ENCODE data around the gene MCMBP. TPM values are rescaled to one million over a fixed set of nuclear protein-coding genes. Genes with fewer than 3 reads are reported as not detected.
"Not testable (repeated sequence)": the region's sequence is repeated elsewhere in the genome, so short reads cannot be mapped to it uniquely, and the experiment has no call there.

Gene MCMBP
- total RNA-seq, 2 experiments from 2014 or later = 53.8 to 77.5 TPM

DNA sequence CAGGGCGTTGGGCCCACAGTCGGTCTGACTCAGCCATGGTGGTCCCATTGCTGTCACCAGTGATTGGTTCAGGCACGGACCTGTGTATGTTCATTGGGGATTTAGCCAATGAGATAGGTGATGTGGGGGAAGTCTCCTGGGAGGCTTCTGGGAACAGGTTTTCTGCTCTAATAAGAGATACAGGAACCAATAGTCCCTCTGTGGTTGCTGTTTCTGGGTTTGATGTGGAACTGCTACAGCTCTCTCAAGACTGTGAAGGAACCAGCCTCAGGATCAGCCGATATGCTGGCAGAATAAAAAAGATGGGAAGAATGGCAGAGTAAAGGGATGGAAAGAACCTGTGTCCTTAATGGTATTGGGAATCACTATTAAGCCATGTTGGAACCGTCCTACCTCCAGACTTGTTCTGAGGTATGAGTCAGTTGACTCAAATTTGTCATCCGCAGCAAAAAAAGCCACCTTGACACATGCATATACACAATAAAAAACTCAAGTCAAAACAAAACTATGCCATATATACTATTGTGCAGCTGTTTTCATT is 70.6 kb downstream of the MCMBP start:
- ChIA-PET CTCF (ENCODE audit: unreplicated experiment) (no interaction called here), POLR2A (interaction anchor here (0.9 to 1.2 kb wide), 2 partner anchors 23 to 37 kb away, joined by 3 read pairs; no protein-coding TSS in a partner anchor)
- Histone ChIP-seq H3K4me1 (ENCODE audit: insufficient read depth, low read length, poor library complexity, severe bottlenecking) (no peaks in the 10 kb centered on the region), H4K20me1 (ENCODE audit: insufficient read depth, low read length) (no peaks in the 10 kb centered on the region), H3K9me2 (ENCODE audit: insufficient read depth, low read length) (no peaks in the 10 kb centered on the region), H2AFZ (ENCODE audit: low read length) (no peak overlapping the region), H3K4me2 (ENCODE audit: low read length) (no peak overlapping the region), H3K4me3 (ENCODE audit: low read depth, low read length, poor library complexity, severe bottlenecking) (no peak overlapping the region), H3K27ac (ENCODE audit: low read depth, low read length, poor library complexity, severe bottlenecking) (no peak overlapping the region), H3K36me3 (ENCODE audit: insufficient read depth, low read length) (no peaks in the 10 kb centered on the region), H3K79me2 (ENCODE audit: insufficient read depth, low read depth, low read length) (no peaks in the 10 kb centered on the region), H3K9me3 (ENCODE audit: low read length) (no peaks in the 10 kb centered on the region)
- DNase-seq (ENCODE audit: low spot score) = no peak
- TF ChIP-seq, protein P1, sequence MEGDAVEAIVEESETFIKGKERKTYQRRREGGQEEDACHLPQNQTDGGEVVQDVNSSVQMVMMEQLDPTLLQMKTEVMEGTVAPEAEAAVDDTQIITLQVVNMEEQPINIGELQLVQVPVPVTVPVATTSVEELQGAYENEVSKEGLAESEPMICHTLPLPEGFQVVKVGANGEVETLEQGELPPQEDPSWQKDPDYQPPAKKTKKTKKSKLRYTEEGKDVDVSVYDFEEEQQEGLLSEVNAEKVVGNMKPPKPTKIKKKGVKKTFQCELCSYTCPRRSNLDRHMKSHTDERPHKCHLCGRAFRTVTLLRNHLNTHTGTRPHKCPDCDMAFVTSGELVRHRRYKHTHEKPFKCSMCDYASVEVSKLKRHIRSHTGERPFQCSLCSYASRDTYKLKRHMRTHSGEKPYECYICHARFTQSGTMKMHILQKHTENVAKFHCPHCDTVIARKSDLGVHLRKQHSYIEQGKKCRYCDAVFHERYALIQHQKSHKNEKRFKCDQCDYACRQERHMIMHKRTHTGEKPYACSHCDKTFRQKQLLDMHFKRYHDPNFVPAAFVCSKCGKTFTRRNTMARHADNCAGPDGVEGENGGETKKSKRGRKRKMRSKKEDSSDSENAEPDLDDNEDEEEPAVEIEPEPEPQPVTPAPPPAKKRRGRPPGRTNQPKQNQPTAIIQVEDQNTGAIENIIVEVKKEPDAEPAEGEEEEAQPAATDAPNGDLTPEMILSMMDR (conservative IDR thresholded peaks at IDR 0.05; ENCODE audit: low read length) = no peak
- no peak for TF ChIP-seq EZH2phosphoT487 (IDR thresholded peaks at IDR 0.05; ENCODE audit: borderline replicate concordance, low read depth, low read length)
- BruUV-seq (replicated peaks) = no TSS peak
- intact Hi-C loops (cut with micrococcal nuclease; ENCODE audit: unreplicated experiment) = loop anchor here (5.0 kb wide), 1 partner anchor 35 kb away; no protein-coding TSS in a partner anchor

DNA sequence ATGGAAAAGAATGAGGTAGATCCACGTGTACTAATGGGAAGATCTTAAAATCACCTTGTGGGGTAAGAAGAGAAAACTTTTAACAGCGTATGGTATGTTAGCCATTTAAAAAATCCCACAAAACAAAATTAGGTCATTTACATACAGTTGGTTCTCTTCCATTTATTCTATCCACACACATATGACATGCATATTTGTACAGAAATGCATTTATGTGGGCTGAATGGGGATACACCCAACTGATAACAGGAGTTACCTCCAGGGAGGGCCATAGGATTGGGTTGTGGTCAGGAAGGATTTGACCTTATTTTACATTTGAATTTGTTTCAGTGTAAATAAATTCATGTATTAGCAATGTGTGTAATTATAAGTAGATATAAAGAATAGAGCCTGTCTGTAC is 71.5 kb downstream of the MCMBP start:
- Histone ChIP-seq H3K79me2 (ENCODE audit: insufficient read depth, low read depth, low read length) (no peaks in the 10 kb centered on the region), H3K4me3 (ENCODE audit: low read depth, low read length, poor library complexity, severe bottlenecking) (no peak overlapping the region), H3K36me3 (ENCODE audit: insufficient read depth, low read length) (no peaks in the 10 kb centered on the region), H4K20me1 (ENCODE audit: insufficient read depth, low read length) (no peaks in the 10 kb centered on the region), H2AFZ (ENCODE audit: low read length) (no peak overlapping the region), H3K9me3 (ENCODE audit: low read length) (no peaks in the 10 kb centered on the region), H3K4me2 (ENCODE audit: low read length) (no peak overlapping the region), H3K9me2 (ENCODE audit: insufficient read depth, low read length) (no peaks in the 10 kb centered on the region), H3K4me1 (ENCODE audit: insufficient read depth, low read length, poor library complexity, severe bottlenecking) (no peaks in the 10 kb centered on the region), H3K27ac (ENCODE audit: low read depth, low read length, poor library complexity, severe bottlenecking) (no peak overlapping the region)
- POLR2A ChIA-PET = no interaction called here
- DNase-seq (ENCODE audit: low spot score) = no peak
- intact Hi-C loops (cut with micrococcal nuclease; ENCODE audit: unreplicated experiment) = loop anchor here (5.0 kb wide), 1 partner anchor 34 kb away; no protein-coding TSS in a partner anchor
- no peak for TF ChIP-seq EZH2phosphoT487 (IDR thresholded peaks at IDR 0.05; ENCODE audit: borderline replicate concordance, low read depth, low read length)
- TF ChIP-seq, protein P1 (conservative IDR thresholded peaks at IDR 0.05; ENCODE audit: low read length) = no peak
- CTCF ChIA-PET (ENCODE audit: unreplicated experiment) = no interaction called here
- no TSS peak for BruUV-seq (replicated peaks)

DNA sequence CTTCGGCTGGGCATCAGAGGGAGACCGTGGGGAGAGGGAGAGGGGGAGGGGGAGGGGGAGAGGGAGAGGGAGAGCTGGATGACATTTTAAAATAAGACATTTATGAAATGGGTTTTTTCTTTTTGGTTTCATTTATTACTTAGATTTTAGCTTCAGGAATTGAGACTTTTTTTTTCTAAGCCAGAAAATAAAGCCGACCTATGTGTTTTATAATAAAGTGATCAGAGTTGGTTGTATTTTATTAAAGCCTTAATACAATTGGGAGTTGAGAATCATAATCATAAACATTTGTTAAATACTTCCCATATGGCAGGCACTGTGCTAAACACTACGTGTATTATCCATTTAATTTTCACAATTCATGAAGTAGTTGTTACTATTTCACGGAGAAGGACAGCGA is 76.6 kb downstream of the MCMBP start:
- ChIA-PET CTCF (ENCODE audit: unreplicated experiment) (no interaction called here), POLR2A (interaction anchor here (0.9 to 1.0 kb wide), 2 partner anchors 10 to 49 kb away, joined by 3 to 4 read pairs; no protein-coding TSS in a partner anchor)
- Histone ChIP-seq H4K20me1 (ENCODE audit: insufficient read depth, low read length) (no peaks in the 10 kb centered on the region), H3K36me3 (ENCODE audit: insufficient read depth, low read length) (no peaks in the 10 kb centered on the region), H3K4me3 (ENCODE audit: low read depth, low read length, poor library complexity, severe bottlenecking) (no peak overlapping the region), H3K9me2 (ENCODE audit: insufficient read depth, low read length) (no peaks in the 10 kb centered on the region), H3K9me3 (ENCODE audit: low read length) (no peaks in the 10 kb centered on the region), H3K27ac (ENCODE audit: low read depth, low read length, poor library complexity, severe bottlenecking) (no peak overlapping the region), H2AFZ (ENCODE audit: low read length) (no peak overlapping the region), H3K4me1 (ENCODE audit: insufficient read depth, low read length, poor library complexity, severe bottlenecking) (no peaks in the 10 kb centered on the region), H3K79me2 (ENCODE audit: insufficient read depth, low read depth, low read length) (no peaks in the 10 kb centered on the region), H3K4me2 (ENCODE audit: low read length) (no peak overlapping the region)
- intact Hi-C loops (cut with micrococcal nuclease; ENCODE audit: unreplicated experiment) = no loop called here
- TF ChIP-seq EZH2phosphoT487 (IDR thresholded peaks at IDR 0.05; ENCODE audit: borderline replicate concordance, low read depth, low read length) = no peak
- TF ChIP-seq, protein P1 (conservative IDR thresholded peaks at IDR 0.05; ENCODE audit: low read length) = no peak
- no peak for DNase-seq (ENCODE audit: low spot score)
- BruUV-seq (replicated peaks) = no TSS peak

DNA sequence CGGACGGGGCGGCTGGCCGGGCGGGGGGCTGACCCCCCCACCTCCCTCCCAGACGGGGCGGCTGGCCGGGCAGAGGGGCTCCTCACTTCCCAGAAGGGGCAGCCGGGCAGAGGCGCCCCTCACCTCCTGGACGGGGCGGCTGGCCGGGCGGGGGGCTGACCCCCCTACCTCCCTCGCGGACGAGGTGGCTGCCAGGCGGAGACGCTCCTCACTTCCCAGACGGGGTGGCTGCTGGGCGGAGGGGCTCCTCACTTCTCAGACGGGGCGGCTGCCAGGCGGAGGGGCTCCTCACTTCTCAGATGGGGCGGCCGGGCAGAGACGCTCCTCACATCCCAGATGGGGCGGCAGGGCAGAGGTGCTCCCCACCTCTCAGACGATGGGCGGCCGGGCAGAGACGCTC is 77.5 kb downstream of the MCMBP start:
- H3K36me3 ChIP-seq (ENCODE audit: insufficient read depth, low read length); H2AFZ ChIP-seq (ENCODE audit: low read length); H3K9me2 ChIP-seq (ENCODE audit: insufficient read depth, low read length); H4K20me1 ChIP-seq (ENCODE audit: insufficient read depth, low read length); H3K4me2 ChIP-seq (ENCODE audit: low read length); H3K79me2 ChIP-seq (ENCODE audit: insufficient read depth, low read depth, low read length); CTCF ChIA-PET (ENCODE audit: unreplicated experiment); DNase-seq (ENCODE audit: low spot score); H3K27ac ChIP-seq (ENCODE audit: low read depth, low read length, poor library complexity, severe bottlenecking); H3K4me3 ChIP-seq (ENCODE audit: low read depth, low read length, poor library complexity, severe bottlenecking); intact Hi-C loops (cut with micrococcal nuclease; ENCODE audit: unreplicated experiment); POLR2A ChIA-PET; H3K4me1 ChIP-seq (ENCODE audit: insufficient read depth, low read length, poor library complexity, severe bottlenecking); BruUV-seq (replicated peaks); H3K9me3 ChIP-seq (ENCODE audit: low read length): not testable (repeated sequence)
